AG10803 (cell line): ENCODE data around the gene XKR7.
A peak's percentile ranks its signal among the peaks of the same experiment; 100 is the strongest.

Experiments
- DNase-seq: peaks from one replicate; pipeline ENCODE4 v3.0.0; 2010; ENCODE audit warnings: low read depth
- H3K4me3 ChIP-seq: 2 replicates; pipeline ENCODE4 v1.5.1; 2011; ENCODE audit warnings: mild to moderate bottlenecking, low read length, control low read depth
- TF ChIP-seq, protein P1 (sequence below): conservative IDR thresholded peaks from 2 replicates; pipeline ENCODE4 v1.5.1; 2011; ENCODE audit warnings: mild to moderate bottlenecking, low read length, control low read depth, inconsistent platforms

XKR7 gene

GRCh38 chr20:31968291-31969126 is 558 bp downstream of the XKR7 start:
- TF ChIP-seq, protein P1, sequence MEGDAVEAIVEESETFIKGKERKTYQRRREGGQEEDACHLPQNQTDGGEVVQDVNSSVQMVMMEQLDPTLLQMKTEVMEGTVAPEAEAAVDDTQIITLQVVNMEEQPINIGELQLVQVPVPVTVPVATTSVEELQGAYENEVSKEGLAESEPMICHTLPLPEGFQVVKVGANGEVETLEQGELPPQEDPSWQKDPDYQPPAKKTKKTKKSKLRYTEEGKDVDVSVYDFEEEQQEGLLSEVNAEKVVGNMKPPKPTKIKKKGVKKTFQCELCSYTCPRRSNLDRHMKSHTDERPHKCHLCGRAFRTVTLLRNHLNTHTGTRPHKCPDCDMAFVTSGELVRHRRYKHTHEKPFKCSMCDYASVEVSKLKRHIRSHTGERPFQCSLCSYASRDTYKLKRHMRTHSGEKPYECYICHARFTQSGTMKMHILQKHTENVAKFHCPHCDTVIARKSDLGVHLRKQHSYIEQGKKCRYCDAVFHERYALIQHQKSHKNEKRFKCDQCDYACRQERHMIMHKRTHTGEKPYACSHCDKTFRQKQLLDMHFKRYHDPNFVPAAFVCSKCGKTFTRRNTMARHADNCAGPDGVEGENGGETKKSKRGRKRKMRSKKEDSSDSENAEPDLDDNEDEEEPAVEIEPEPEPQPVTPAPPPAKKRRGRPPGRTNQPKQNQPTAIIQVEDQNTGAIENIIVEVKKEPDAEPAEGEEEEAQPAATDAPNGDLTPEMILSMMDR = no peak
- peak; percentile 38 for DNase-seq
- no peak overlapping the region for H3K4me3 ChIP-seq

- no peak overlapping the region for H3K4me3 ChIP-seq
- TF ChIP-seq, protein P1 = no peak
- no peak for DNase-seq
Observed at GRCh38 chr20:31969991-31970390, 2.0 kb downstream of the XKR7 start.

GRCh38 chr20:31972471-31973021 is 4.6 kb downstream of the XKR7 start:
- no peak overlapping the region for H3K4me3 ChIP-seq
- DNase-seq = peak; percentile 3
- TF ChIP-seq, protein P1 = no peak

DNA sequence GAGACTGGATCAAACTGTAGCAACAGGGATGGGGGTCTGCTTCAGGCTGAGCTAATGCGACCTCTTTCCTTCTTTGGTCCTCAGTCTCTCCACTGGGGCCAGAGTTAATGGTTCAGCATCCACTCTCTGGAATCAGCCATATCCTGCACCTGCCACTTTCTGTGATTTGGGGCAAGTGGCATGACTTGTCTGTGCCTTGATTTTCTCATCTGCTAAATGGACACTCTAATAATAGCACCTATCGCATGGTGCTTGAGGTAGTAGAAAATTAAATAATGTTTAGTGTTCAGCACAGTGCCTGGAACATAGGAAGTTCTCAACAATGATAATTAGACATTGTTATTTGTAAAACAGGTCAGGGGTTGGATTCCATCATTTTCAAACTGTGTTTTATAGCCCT is 6.3 kb downstream of the XKR7 start:
- no peak overlapping the region for H3K4me3 ChIP-seq
- no peak for DNase-seq
- TF ChIP-seq, protein P1 = no peak

GRCh38 chr20:31974951-31975487 is 7.1 kb downstream of the XKR7 start:
- TF ChIP-seq, protein P1 = no peak
- no peak for DNase-seq
- no peak overlapping the region for H3K4me3 ChIP-seq

DNA sequence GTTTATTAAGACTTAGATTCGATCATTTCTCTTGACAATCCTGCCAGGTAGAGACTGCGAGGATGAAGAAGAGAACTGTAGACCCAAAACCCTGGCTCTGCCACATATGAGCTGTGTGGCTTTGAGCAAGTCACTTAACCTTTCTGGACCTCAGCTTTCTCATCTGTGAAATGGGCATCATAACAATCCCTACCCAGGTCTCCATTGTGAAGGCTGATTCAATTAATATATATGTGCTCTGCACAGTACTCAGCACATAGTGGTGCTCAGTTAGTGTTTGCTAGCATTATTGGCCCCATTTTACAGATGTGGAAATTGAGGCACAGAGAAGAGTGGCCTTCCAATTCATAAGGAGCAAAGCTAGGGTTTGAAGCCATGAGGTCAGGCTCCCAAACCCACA is 7.9 kb downstream of the XKR7 start:
- TF ChIP-seq, protein P1 = no peak
- no peak overlapping the region for H3K4me3 ChIP-seq
- DNase-seq = no peak

- DNase-seq = no peak
Observed at GRCh38 chr20:31977080-31977479, 9.1 kb downstream of the XKR7 start.

More at GRCh38 chr20:31977080-31977479, 9.1 kb downstream of the XKR7 start:
- no peak overlapping the region for H3K4me3 ChIP-seq
- TF ChIP-seq, protein P1 = no peak
